Ecto neural progenitor cell (in vitro differentiated cells): ENCODE data around the gene CRYBA1.
"Not testable (repeated sequence)": the region's sequence is repeated elsewhere in the genome, so short reads cannot be mapped to it uniquely, and the experiment has no call there.

Source experiments
- DNase-seq: peaks from one replicate; pipeline ENCODE4 v3.0.0-alpha.2; 2018; ENCODE audit warnings: low spot score

CRYBA1 gene

GRCh38 chr17:29246628-29247027, at the start of gene CRYBA1:
CRYBA1 (plus strand) TSS chr17:29246859; CDS start chr17:29246864, 5 bp downstream.
- DNase-seq, result peak; percentile 79

DNA sequence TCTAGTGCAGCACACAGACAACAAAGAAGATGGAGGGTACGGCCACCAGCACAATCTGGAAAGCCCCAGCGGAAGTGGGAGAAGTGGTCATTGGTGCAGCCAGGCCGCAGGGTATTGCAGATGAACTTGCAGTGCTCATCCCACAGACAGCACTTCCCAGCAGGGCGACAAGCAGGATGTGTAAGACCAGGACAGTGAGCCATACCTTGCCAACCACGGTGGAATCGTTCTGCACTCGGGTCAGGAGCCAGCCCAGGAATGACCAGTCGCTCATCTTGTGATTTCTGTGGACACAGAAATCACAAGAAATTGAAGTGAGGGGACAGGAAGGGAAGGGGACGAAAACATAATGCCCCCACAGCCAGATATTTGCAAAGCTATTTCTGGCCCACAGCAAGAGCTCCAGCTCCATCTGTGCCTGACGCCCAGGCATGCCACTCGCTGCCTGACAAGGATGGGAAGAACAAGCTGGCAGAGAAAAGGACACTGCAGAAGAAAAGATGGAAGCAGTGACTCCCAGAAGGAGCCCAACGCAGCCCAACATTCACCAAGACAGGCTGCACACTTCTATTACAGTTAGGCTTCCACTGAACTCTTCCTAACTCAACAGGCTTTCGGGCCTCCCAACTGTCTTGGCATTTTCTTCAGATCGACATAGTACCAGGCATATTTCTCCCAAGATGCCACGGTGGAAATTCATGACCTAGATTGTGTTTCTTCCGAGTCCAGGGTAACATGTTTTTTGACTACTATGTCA, 49.0 kb upstream of the CRYBA1 start:
- DNase-seq, result no peak

GRCh38 chr17:29204068-29204804, 42.4 kb upstream of the CRYBA1 start:
- not testable (repeated sequence) for DNase-seq

- no peak for DNase-seq
Observed at GRCh38 chr17:29205047-29205446, 41.6 kb upstream of the CRYBA1 start.

- DNase-seq, result no peak
Observed at GRCh38 chr17:29207975-29208374, 38.7 kb upstream of the CRYBA1 start.

DNA sequence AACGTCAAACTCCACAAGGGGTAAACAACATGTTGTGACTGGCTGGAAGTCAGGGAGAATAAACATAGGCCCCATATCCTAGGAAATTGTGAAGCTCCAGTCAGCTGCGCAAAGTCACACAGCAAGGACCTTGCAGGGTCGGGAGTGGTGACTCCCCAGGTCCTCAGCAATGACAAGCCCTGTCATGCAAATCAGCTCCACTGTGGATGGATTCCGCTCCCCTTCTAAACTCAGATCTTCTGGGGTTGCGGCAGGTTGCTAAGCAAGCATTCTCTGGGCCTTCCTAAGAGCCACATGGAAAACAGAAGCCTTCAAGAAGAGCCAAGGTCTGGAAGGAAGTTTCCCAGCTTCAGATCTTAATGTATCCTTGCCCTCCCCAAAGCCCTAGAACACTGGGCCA, 37.6 kb upstream of the CRYBA1 start:
- DNase-seq, result no peak

DNA sequence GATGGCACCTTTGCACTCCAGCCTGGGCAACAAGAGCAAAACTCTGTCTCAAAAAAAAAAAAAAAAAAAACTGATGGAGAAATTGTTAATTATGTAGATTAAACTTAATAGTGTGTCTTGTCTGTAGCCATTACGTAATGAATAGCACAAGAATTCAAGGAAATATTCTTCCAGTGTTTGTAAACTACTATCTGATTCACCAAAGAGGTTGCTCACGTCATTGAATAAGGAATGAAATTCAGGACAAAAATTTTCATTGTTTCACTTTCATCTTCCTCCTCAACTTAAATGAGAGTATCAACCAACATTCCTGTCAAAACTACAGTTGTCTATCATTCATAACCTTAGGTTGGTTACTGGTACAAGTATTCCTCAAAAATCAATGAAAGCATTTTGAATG, 35.8 kb upstream of the CRYBA1 start:
- DNase-seq, result no peak

- no peak for DNase-seq
Observed at GRCh38 chr17:29212094-29212631, 34.5 kb upstream of the CRYBA1 start.

DNA sequence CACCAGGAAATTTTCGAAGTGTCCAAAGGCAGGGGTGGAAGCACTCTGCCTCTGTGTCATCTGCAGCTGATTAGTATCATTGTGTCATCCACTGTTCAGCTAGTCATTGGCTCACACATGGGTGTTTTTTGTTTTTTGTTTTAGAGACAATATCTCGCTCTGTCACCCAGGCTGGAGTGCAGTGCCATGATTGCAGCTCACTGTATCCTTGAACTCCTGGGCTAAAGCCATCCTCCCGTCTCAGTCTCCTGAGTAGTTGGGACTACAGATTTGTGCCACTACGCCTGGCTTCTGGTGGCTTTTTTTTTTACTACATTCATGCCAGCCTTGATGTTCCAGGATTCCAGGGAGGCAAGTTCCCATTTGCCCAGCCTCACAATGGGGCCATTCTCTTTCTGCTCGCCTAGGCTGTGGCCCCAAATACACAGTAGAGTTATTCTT, 34.0 kb upstream of the CRYBA1 start:
- no peak for DNase-seq

GRCh38 chr17:29214215-29215146, 32.2 kb upstream of the CRYBA1 start:
- DNase-seq, result no peak

DNA sequence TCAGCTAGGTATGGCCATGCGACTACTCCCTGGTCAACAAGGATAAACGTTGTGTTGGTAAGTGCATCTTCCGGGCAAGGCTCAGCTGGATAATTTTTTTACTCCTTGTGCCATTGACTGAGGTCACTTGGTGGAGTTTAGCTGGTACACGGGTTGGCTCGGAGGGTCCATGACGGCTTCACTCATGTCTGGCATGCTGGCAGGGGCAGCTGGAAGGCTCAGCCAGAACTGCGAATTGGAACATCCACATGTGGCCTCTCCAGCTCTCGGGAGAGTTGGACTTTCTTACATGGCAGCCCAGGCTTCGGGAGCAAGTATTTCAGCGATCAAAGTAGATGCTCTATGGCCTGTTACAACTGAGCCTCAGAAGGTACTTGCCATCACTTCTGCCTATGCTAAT, 31.5 kb upstream of the CRYBA1 start:
- no peak for DNase-seq

- no peak for DNase-seq
Observed at GRCh38 chr17:29215717-29216116, 30.9 kb upstream of the CRYBA1 start.

GRCh38 chr17:29216181-29216580, 30.5 kb upstream of the CRYBA1 start:
- no peak for DNase-seq

- no peak for DNase-seq
Observed at GRCh38 chr17:29216856-29217255, 29.8 kb upstream of the CRYBA1 start.

GRCh38 chr17:29219378-29220047, 27.1 kb upstream of the CRYBA1 start:
- peak; percentile 91 for DNase-seq

DNA sequence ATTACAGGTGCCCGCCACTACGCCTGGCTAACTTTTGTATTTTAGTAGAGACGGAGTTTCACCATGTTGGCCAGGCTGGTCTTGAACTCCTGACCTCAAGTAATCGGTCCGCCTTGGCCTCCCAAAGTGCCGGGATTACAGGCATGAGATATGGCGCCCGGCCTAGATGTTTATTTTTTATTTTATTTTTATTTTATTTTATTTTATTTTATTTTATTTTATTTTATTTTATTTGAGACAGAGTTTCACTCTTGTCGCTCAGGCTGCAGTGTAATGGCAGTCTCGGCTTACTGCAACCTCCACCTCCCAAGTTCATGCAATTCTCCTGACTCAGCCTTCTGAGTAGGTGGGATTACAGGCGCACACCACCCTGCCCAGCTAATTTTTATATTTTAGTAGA, 25.3 kb upstream of the CRYBA1 start:
- not testable (repeated sequence) for DNase-seq

- DNase-seq, result no peak
Observed at GRCh38 chr17:29225396-29225795, 21.3 kb upstream of the CRYBA1 start.

DNA sequence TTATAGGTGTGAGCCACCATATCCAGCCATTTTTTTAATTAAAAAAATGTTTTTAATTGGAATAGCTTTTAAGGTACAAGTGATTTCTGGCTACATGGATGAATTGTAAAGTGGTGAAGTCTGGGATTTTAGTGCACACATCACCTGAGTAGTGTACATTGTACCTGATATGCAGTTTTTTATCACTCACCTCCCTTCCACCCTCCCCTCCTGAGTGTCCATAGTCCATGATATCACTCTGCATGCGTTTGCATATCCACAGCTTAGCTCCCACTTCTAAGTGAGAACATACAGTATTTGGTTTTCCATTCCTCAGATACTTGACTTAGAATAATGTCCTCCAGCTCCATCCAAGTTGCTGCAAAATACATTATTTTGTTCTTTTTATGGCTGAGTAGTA, 13.4 kb upstream of the CRYBA1 start:
- no peak for DNase-seq

GRCh38 chr17:29234972-29235371, 11.7 kb upstream of the CRYBA1 start:
- not testable (repeated sequence) for DNase-seq

- no peak for DNase-seq
Observed at GRCh38 chr17:29235904-29236303, 10.8 kb upstream of the CRYBA1 start.

DNA sequence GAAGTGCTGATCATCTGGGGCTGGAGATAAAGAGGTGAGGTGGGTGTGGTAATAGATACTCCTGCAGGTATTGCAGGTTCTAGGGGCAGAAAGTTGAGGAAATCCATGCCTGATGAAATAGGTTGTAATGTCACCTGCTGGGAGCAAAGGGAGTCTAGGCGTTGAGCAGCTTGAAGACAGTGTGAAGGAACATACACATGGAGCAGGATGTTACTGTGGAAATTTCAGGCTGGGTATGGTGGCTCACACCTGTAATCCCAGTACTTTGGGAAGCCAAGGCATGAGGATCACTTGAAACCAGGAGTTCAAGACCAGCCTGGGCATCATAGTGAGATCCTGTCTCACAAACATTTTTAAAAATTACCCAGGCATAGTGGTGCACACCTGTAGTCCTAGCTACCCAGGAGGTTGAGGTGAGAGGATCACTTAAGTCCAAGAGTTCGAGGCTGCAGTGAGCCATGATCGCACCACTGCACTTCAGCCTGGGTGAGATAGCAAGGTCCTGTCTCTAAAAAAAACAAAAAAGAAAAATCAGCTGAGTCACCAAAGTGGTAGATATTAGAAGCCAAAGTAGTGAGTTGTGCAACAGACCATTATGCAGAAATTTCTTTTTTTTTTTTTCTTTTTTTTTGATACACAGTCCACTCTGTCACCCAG, 9.1 kb upstream of the CRYBA1 start:
- DNase-seq, result peak; percentile 38
